SKM-1 (cell line): Measurements from ENCODE around the gene ARHGEF28.

Experiments
- DNase-seq: peaks from one replicate; lab custom pipeline; 2025; ENCODE audit not compliant: unreplicated experiment; lab: John Stamatoyannopoulos, UW

Gene ARHGEF28

DNA sequence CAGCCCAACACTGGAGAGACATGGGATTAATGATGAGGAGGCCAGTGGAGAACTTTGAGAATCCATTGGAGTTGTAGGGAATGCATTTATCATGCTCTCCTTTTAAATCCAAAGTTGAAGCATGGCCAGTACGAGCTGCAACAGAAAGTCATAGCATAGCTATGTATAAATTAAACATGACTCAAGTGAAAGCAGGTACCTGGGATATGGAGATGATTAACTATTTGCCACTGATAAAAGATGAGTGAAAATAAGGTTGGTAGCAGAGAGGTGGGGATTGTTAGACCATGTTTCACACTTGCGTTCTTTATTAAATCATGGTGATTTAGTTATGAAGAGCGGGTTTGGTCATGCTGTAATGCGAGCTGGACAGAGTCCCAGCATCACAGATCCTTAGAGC is 189.6 kb downstream of the ARHGEF28 start:
- no peak for DNase-seq

DNA sequence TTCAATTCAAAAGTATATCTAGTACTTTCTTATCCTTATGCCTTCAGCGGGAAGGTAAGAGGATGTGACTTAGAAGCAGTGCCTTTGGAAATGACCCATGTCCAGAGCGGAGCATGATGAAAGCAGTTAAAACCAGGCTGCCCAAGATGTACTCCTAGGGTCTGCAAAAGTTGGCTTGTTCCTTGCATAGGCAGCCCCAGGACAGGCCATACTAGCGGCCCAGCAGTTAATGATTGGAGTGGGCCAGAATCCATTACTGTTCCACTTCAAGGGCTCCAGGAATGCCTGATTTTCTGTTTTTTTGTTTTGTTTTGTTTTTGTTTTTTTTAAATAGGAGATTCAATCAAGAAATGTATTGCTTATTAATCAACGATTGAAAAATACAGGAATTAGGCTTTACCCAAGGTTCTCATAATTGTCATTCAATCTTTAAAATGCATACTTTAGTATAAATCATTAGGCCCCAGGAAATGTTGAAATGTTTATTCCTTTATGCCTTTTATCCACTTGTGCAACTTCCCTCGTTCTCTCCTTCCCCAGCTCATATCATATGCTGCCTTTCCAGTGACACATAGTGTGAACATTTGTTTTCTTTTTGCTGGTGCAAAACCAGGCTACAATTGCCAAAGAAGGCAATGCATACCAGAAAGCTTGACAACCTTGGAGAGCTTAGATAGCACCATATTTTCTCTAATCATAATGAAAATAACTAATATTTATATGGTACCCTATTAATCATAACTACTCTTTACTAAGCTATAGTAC is 190.8 kb downstream of the ARHGEF28 start:
- DNase-seq: no peak

GRCh38 chr5:73818357-73818756 is 192.4 kb downstream of the ARHGEF28 start:
- no peak for DNase-seq

GRCh38 chr5:73820326-73820725 is 194.3 kb downstream of the ARHGEF28 start:
- DNase-seq: no peak

DNA sequence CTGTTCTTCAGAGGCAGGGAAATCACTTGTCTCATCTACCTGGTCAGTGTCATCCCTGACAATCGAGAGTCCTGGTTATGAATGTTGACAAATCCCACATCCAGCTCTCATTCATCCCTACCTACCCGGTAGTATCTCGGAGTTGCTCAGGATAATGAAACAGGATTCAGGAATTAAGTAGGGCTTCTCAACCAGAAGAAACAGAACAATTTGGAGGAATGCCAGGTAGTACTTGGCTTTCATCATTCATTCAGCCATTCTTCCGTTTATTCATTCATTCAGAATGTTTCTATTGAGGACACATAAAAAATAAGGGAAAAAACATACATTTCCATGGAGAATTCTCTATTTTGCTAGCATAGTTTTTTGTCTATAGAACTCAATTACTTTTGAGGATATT is 195.0 kb downstream of the ARHGEF28 start:
- no peak for DNase-seq

- no peak for DNase-seq
Measured at GRCh38 chr5:73822278-73822988, 196.4 kb downstream of the ARHGEF28 start.

- no peak for DNase-seq
Measured at GRCh38 chr5:73822989-73823339, 197.0 kb downstream of the ARHGEF28 start.

DNA sequence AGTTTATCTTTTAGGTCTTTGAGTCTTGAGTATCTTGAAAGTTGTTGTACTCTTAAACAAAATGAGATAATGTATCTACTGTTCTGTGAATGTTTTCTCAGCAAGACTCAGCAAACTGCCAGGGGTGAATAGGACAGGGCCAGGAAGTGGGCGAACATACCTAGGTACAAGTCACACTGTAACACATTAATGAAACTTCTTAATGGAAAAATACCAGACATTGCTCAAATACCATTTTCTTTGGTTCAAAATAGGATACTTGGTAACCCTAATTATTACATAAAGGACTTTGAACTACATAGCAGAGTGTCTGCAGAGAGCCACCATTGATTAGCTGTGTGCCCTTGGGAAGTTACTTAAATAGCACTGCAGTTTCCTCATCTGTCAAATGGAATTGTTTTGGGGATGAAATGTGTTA is 197.5 kb downstream of the ARHGEF28 start:
- DNase-seq: no peak

GRCh38 chr5:73825199-73825598 is 199.2 kb downstream of the ARHGEF28 start:
- DNase-seq: no peak

DNA sequence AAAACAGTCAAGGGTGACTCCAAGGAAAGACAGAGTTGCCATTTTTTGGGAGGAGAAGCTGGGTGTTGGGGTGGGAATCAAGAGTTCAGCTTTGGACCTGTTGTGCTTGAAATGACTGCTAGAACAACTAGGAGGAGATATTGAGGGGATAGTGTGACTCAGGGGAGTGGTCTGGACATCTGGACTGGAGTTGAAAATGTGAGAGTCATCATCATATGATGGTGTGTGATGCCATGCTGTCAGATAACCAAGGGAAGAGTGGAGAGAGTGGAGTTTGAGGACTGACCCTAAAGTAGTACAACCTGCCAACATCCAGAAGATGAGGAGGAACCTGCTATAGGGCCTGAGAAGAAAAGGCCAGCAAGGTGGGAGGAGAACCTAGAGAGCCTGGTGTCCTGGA is 199.7 kb downstream of the ARHGEF28 start:
- DNase-seq: no peak

- no peak for DNase-seq
Measured at GRCh38 chr5:73826301-73827105, 200.5 kb downstream of the ARHGEF28 start.

- no peak for DNase-seq
Measured at GRCh38 chr5:73827106-73827450, 201.1 kb downstream of the ARHGEF28 start.

GRCh38 chr5:73828465-73828864 is 202.5 kb downstream of the ARHGEF28 start:
- no peak for DNase-seq

- DNase-seq: no peak
Measured at GRCh38 chr5:73830646-73831045, 204.7 kb downstream of the ARHGEF28 start.

DNA sequence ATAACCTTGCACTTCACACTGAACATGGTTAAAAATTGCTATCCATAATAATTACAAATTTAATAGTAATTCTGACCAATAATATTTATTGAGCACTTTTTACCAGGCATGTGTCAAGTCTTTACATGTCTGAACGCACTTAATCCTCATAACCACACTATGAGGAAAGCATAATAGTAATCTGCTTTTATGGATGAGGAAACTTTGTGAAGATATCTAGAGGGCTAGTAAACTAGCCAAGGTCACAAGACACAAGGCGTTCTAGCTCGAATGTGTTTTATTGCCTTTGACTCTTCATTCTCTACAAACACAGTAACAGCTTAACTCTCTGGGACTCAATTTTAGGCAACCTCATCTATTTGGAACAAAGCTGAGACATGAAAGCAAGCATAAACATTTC is 205.1 kb downstream of the ARHGEF28 start:
- no peak for DNase-seq

- DNase-seq: no peak
Measured at GRCh38 chr5:73834693-73835092, 208.7 kb downstream of the ARHGEF28 start.

- DNase-seq: no peak
Measured at GRCh38 chr5:73835726-73836125, 209.7 kb downstream of the ARHGEF28 start.

- no peak for DNase-seq
Measured at GRCh38 chr5:73836607-73837006, 210.6 kb downstream of the ARHGEF28 start.

- no peak for DNase-seq
Measured at GRCh38 chr5:73838901-73839300, 212.9 kb downstream of the ARHGEF28 start.

DNA sequence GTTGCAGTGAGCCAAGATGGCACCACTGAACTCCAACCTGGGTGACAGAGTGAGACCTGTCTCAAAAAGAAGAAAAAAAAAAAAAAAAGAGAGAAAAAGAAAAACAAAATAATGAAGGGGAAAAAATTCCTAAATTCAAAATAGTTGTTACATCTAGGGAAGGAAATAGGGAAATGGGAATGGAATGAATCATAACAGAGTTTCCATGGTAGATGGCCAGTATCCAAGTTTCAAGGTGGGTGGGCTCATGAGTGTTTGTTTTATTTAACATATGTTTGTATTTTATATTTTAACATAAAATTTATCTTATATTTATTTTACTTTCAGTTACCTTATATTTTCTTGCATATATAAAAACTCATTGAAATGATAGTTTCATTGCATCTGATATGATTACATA is 215.6 kb downstream of the ARHGEF28 start:
- no peak for DNase-seq

GRCh38 chr5:73844165-73844564 is 218.2 kb downstream of the ARHGEF28 start:
- no peak for DNase-seq
